ENCODE data around the gene SND1. TPM values are rescaled to one million over a fixed set of nuclear protein-coding genes. Genes with fewer than 3 reads are reported as not detected.

SND1 gene
- total and polyA plus RNA-seq, 2 of the 4 experiments (the other 2 are of a cell fraction): 154 to 294 TPM

- H2AFZ ChIP-seq (replicated peaks; ENCODE audit: low read length, poor library complexity): no peak overlapping the region
- no peaks in the 10 kb centered on the region for H3K36me3 ChIP-seq (ENCODE audit: control insufficient read depth, insufficient read depth, low read length)
- H3K79me1 ChIP-seq (ENCODE audit: low read depth in 1 of 2, low read length in 2 of 2): no peaks in the 10 kb centered on the region
- no peak overlapping the region for H3K4me2 ChIP-seq (ENCODE audit: low read depth, low read length)
- ChIA-PET POLR2A (ENCODE audit: unreplicated experiment) (no interaction called here), CTCF (no interaction called here)
- no peaks in the 10 kb centered on the region for H4K20me1 ChIP-seq (ENCODE audit: insufficient read depth, low read length)
- dilution Hi-C loops (cut with HindIII; ENCODE audit: low sequenced_read_pairs, unreplicated experiment) (no loop called here), intact Hi-C loops (cut with micrococcal nuclease) (no loop called here), in situ Hi-C loops (cut with MboI; ENCODE audit: low sequenced_read_pairs) (no loop called here)
- H2BK120ac ChIP-seq (ENCODE audit: low read depth, low read length): no peak overlapping the region
- H2BK5ac ChIP-seq (ENCODE audit: low read depth, low read length, poor library complexity, severe bottlenecking): no peak overlapping the region
- peaks cover 7% of the 10 kb centered on the region for H3K4me1 ChIP-seq (ENCODE audit: control insufficient read depth, insufficient read depth, low read length)
- no peak overlapping the region for H3K4ac ChIP-seq (ENCODE audit: low read depth, low read length)
- no TSS peak for BruUV-seq (replicated peaks)
- peaks cover 7% of the 10 kb centered on the region for H3K9me1 ChIP-seq (ENCODE audit: insufficient read depth, low read length)
- no peak overlapping the region for H2BK20ac ChIP-seq (ENCODE audit: low read depth, low read length)
- H3K23ac ChIP-seq (ENCODE audit: low read depth, low read length): no peak overlapping the region
- DNase-seq: no peak
- H3K56ac ChIP-seq (ENCODE audit: extremely low read depth, insufficient read depth, low read length): no peak overlapping the region
- no peak overlapping the region for H3K18ac ChIP-seq (ENCODE audit: low read depth, low read length)
- H2BK15ac ChIP-seq (ENCODE audit: low read depth, low read length): no peak overlapping the region
- no peak overlapping the region for H2AK5ac ChIP-seq (ENCODE audit: low read depth, low read length)
- H3K27me3 ChIP-seq (ENCODE audit: control insufficient read depth, insufficient read depth, low read length): no peaks in the 10 kb centered on the region
- no peak overlapping the region for H3K4me3 ChIP-seq (ENCODE audit: insufficient read depth, low read depth, low read length)
- no peak overlapping the region for H2AK9ac ChIP-seq (replicated peaks; ENCODE audit: low read depth, low read length, poor library complexity)
- H4K91ac ChIP-seq (ENCODE audit: insufficient read depth, low read depth, low read length): no peak overlapping the region
- no peak overlapping the region for H3K27ac ChIP-seq (ENCODE audit: insufficient read depth, low read length)
- TF ChIP-seq RAD21 (IDR thresholded peaks at IDR 0.05; ENCODE audit: low read length): no peak
- TF ChIP-seq POLR2A (IDR thresholded peaks at IDR 0.05; ENCODE audit: low read depth, low read length): no peak
- no peak for TF ChIP-seq MXI1 (IDR thresholded peaks at IDR 0.05; ENCODE audit: borderline replicate concordance, low read depth, low read length)
- no peak for TF ChIP-seq RFX5 (IDR thresholded peaks at IDR 0.05; ENCODE audit: low read depth, low read length)
- TF ChIP-seq, protein P1, sequence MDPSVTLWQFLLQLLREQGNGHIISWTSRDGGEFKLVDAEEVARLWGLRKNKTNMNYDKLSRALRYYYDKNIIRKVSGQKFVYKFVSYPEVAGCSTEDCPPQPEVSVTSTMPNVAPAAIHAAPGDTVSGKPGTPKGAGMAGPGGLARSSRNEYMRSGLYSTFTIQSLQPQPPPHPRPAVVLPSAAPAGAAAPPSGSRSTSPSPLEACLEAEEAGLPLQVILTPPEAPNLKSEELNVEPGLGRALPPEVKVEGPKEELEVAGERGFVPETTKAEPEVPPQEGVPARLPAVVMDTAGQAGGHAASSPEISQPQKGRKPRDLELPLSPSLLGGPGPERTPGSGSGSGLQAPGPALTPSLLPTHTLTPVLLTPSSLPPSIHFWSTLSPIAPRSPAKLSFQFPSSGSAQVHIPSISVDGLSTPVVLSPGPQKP (IDR thresholded peaks at IDR 0.05; ENCODE audit: borderline replicate concordance, low read depth, low read length): no peak
- TF ChIP-seq RCOR1 (IDR thresholded peaks at IDR 0.05; ENCODE audit: insufficient replicate concordance, low read length): no peak
- no peak for TF ChIP-seq MAFK (IDR thresholded peaks at IDR 0.05; ENCODE audit: low read depth, low read length)
- TF ChIP-seq SMC3 (IDR thresholded peaks at IDR 0.05; ENCODE audit: low read depth, low read length): no peak
- no peak for TF ChIP-seq FOS (IDR thresholded peaks at IDR 0.05; ENCODE audit: low read depth, low read length)
- no peak for TF ChIP-seq BHLHE40 (IDR thresholded peaks at IDR 0.05; ENCODE audit: low read depth, low read length)
- TF ChIP-seq, protein P2, sequence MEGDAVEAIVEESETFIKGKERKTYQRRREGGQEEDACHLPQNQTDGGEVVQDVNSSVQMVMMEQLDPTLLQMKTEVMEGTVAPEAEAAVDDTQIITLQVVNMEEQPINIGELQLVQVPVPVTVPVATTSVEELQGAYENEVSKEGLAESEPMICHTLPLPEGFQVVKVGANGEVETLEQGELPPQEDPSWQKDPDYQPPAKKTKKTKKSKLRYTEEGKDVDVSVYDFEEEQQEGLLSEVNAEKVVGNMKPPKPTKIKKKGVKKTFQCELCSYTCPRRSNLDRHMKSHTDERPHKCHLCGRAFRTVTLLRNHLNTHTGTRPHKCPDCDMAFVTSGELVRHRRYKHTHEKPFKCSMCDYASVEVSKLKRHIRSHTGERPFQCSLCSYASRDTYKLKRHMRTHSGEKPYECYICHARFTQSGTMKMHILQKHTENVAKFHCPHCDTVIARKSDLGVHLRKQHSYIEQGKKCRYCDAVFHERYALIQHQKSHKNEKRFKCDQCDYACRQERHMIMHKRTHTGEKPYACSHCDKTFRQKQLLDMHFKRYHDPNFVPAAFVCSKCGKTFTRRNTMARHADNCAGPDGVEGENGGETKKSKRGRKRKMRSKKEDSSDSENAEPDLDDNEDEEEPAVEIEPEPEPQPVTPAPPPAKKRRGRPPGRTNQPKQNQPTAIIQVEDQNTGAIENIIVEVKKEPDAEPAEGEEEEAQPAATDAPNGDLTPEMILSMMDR (conservative IDR thresholded peaks at IDR 0.05; ENCODE audit: low read depth, low read length): no peak
- no peak for TF ChIP-seq NFE2L2 (IDR thresholded peaks at IDR 0.05; ENCODE audit: low read depth, low read length)
- TF ChIP-seq CHD1 (IDR thresholded peaks at IDR 0.05; ENCODE audit: low read depth, low read length): no peak
- no peak for TF ChIP-seq CEBPB (IDR thresholded peaks at IDR 0.05; ENCODE audit: low read depth, low read length)
- no peak for TF ChIP-seq MAZ (IDR thresholded peaks at IDR 0.05; ENCODE audit: borderline replicate concordance, low read depth, low read length)
- no peak for TF ChIP-seq USF2 (IDR thresholded peaks at IDR 0.05; ENCODE audit: low read depth, low read length)
- H3K9me3 ChIP-seq (ENCODE audit: control insufficient read depth, insufficient read depth, low read length): no peaks in the 10 kb centered on the region
- H3K14ac ChIP-seq (replicated peaks; ENCODE audit: low read depth, low read length): no peak overlapping the region
- H4K8ac ChIP-seq (ENCODE audit: low read depth in 2 of 2, low read length in 2 of 2): no peak overlapping the region
- no peak overlapping the region for H3K9ac ChIP-seq (ENCODE audit: low read depth, low read length)
- ATAC-seq (ENCODE audit: low read depth): no peak
- H4K5ac ChIP-seq (ENCODE audit: low read depth, low read length): no peak overlapping the region
Measured at GRCh38 chr7:127638197-127638596, 13.8 kb upstream of the SND1 start.
